DND-41 (cell line): ENCODE measurements around the gene ITGA2.
A peak's percentile ranks its signal among the peaks of the same experiment; 100 is the strongest.

Source experiments
- ATAC-seq: fragments of 200-7000 bp; cut with Tn5 transposase; 3 replicates; pipeline ENCODE4 v1.9.1; 2021; ENCODE audit warnings: low read depth; ENCODE audit not compliant: insufficient read depth
- DNase-seq: peaks from one replicate; pipeline ENCODE4 v3.0.0-alpha.2; 2020
- H2AFZ ChIP-seq: 2 replicates; pipeline ENCODE4 v1.6.0; 2012; ENCODE audit warnings: low read depth, low read length
- H3K27ac ChIP-seq: 2 replicates; pipeline ENCODE4 v1.5.1; 2012; ENCODE audit warnings: low read length, inconsistent platforms
- H3K27me3 ChIP-seq: fragments of 200-600 bp; sonication (generic); 2 replicates; pipeline ENCODE4 v1.6.0; 2012; ENCODE audit warnings: low read length, mild to moderate bottlenecking, inconsistent platforms; ENCODE audit not compliant: insufficient read depth, poor library complexity
- H3K36me3 ChIP-seq: 2 replicates; pipeline ENCODE4 v1.5.1; 2012; ENCODE audit warnings: low read length, inconsistent platforms; ENCODE audit not compliant: insufficient read depth
- H3K4me1 ChIP-seq: 2 replicates; pipeline ENCODE4 v1.5.1; 2012; ENCODE audit warnings: mild to moderate bottlenecking, low read length; ENCODE audit not compliant: insufficient read depth
- H3K4me2 ChIP-seq: 2 replicates; pipeline ENCODE4 v1.6.0; 2012; ENCODE audit warnings: mild to moderate bottlenecking, moderate library complexity, low read length, inconsistent platforms; ENCODE audit not compliant: insufficient read depth
- H3K4me3 ChIP-seq, 2 experiments: fragments of 200-600 bp in 1 of 2; shearing (Covaris generic) in 1 of 2; 2 replicates each; pipeline ENCODE4 v1.5.1; 2012 to 2016; ENCODE audit warnings: inconsistent platforms in 2 of 2, low read length in 2 of 2, mild to moderate bottlenecking in 2 of 2, low read depth in 1 of 2, moderate library complexity in 1 of 2
- H3K79me2 ChIP-seq: 2 replicates; pipeline ENCODE4 v1.6.0; 2012; ENCODE audit warnings: low read length, inconsistent platforms; ENCODE audit not compliant: insufficient read depth
- H3K9ac ChIP-seq: 2 replicates; pipeline ENCODE4 v1.6.0; 2012; ENCODE audit warnings: low read depth, mild to moderate bottlenecking, inconsistent platforms, low read length, moderate library complexity
- H3K9me3 ChIP-seq: 2 replicates; pipeline ENCODE4 v1.5.1; 2012; ENCODE audit warnings: low read length, moderate library complexity, mild to moderate bottlenecking, inconsistent platforms; ENCODE audit not compliant: insufficient read depth, severe bottlenecking
- H4K20me1 ChIP-seq: 2 replicates; pipeline ENCODE4 v1.6.0; 2012; ENCODE audit warnings: low read length; ENCODE audit not compliant: insufficient read depth
- EZH2 ChIP-seq: IDR thresholded peaks from 3 replicates; pipeline ENCODE4 v1.6.1; 2012; ENCODE audit warnings: borderline replicate concordance, low read depth, mild to moderate bottlenecking, moderate library complexity, low read length, inconsistent platforms; ENCODE audit not compliant: severe bottlenecking
- TF ChIP-seq, protein P1 (sequence below): IDR thresholded peaks from 2 replicates; pipeline ENCODE4 v1.5.1; 2012; ENCODE audit warnings: borderline replicate concordance, low read length, moderate library complexity, mild to moderate bottlenecking; ENCODE audit not compliant: poor library complexity, severe bottlenecking; ENCODE audit errors: extremely low read depth

ITGA2 gene

DNA sequence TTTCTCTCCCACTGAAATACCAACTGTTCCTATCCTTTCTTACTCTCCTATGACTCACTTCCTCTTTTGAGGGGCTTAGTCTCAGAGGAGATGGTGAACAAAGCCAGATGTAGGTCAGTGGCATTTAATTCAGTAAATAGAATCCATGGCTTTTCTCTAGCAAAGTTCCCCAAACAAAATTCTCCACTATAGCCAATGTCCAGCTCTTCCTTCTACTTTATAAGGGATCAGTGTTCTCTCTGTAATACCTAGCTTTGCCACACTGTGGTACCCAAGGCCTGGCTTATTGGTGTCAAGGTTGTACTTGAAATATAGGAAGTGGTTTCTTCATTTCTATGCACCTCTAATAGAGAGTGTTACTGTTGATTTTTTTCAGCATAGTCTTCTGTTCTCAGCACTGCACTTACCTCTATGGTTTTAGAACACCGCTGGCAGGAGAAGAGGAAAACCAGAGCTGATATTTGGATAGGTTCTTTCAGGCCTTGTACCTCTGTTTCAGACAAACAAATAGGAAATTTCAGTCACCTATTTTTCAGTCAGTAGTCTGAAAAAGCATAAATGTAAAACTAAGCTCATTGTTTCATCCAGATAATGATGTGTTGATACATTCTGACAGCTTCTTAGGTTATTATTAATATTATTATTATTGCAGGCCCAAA, 40.6 kb upstream of the ITGA2 start:
- Histone ChIP-seq H3K27me3 (no peaks in the 10 kb centered on the region), H2AFZ (peak overlapping the region; percentile 64), H3K36me3 (peaks cover 18% of the 10 kb centered on the region), H3K9ac (peak overlapping the region; percentile 13; the same call in 1 of the 2 replicates), H3K4me2 (peak overlapping the region; percentile 4; the same call in 1 of the 2 replicates), H3K4me1 (peaks cover 27% of the 10 kb centered on the region), H3K9me3 (no peaks in the 10 kb centered on the region), H4K20me1 (no peaks in the 10 kb centered on the region), H3K4me3 (no peak overlapping the region), H3K79me2 (no peaks in the 10 kb centered on the region), H3K27ac (peak overlapping the region; percentile 70)
- peak; percentile 98 for ATAC-seq
- TF ChIP-seq, protein P1, sequence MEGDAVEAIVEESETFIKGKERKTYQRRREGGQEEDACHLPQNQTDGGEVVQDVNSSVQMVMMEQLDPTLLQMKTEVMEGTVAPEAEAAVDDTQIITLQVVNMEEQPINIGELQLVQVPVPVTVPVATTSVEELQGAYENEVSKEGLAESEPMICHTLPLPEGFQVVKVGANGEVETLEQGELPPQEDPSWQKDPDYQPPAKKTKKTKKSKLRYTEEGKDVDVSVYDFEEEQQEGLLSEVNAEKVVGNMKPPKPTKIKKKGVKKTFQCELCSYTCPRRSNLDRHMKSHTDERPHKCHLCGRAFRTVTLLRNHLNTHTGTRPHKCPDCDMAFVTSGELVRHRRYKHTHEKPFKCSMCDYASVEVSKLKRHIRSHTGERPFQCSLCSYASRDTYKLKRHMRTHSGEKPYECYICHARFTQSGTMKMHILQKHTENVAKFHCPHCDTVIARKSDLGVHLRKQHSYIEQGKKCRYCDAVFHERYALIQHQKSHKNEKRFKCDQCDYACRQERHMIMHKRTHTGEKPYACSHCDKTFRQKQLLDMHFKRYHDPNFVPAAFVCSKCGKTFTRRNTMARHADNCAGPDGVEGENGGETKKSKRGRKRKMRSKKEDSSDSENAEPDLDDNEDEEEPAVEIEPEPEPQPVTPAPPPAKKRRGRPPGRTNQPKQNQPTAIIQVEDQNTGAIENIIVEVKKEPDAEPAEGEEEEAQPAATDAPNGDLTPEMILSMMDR, result peak; percentile 94
- no peak for TF ChIP-seq EZH2
- DNase-seq, result peak; percentile 78

DNA sequence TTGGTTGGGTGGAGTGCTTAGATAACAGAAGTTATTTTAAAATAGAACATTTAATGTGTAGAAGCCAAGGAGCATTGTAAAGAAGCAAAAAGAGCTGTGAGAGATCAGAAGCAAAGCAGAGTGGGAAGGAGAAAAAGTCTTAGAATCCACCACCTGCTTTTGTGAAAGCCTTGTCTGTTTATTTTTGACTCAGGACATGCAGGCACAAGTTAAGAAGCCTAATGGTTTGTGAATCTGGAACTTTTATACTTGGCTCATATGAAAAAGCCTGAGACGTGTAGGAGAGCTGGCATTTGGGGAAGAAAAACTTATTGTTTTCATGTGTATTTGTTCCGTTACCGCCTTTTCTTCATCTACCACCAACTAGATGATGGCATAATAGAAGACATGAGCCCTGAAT, 38.5 kb upstream of the ITGA2 start:
- H3K9me3 ChIP-seq, result no peaks in the 10 kb centered on the region
- no peak overlapping the region for H3K4me3 ChIP-seq
- no peak overlapping the region for H3K4me2 ChIP-seq
- no peak for ATAC-seq
- TF ChIP-seq EZH2, result no peak
- TF ChIP-seq, protein P1, result no peak
- H3K27ac ChIP-seq, result no peak overlapping the region
- peaks cover 18% of the 10 kb centered on the region for H3K4me1 ChIP-seq
- no peak overlapping the region for H2AFZ ChIP-seq
- no peaks in the 10 kb centered on the region for H3K79me2 ChIP-seq
- no peaks in the 10 kb centered on the region for H4K20me1 ChIP-seq
- DNase-seq, result no peak
- no peaks in the 10 kb centered on the region for H3K27me3 ChIP-seq
- no peak overlapping the region for H3K9ac ChIP-seq
- H3K36me3 ChIP-seq, result peaks cover 14% of the 10 kb centered on the region

DNA sequence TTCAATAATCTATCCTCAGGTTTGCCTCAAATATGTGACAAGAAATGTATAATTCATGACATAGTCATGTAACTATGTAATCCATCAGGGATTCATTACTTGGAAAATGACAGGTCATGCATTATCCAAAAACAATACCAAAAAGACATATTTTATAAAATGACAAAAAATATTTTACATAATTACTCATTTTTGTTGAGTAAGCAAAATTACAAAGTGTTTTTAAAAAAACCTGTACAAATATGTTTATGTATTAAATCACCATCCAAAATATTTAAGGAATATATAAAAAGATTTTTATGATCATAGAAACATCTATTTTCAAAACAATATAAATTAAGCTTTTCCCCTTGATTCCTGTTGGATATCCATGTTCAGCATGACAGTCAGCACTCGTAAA, 36.7 kb upstream of the ITGA2 start:
- no peak for TF ChIP-seq EZH2
- TF ChIP-seq, protein P1, result no peak
- no peak overlapping the region for H3K9ac ChIP-seq
- no peak overlapping the region for H3K4me2 ChIP-seq
- H3K27me3 ChIP-seq, result no peaks in the 10 kb centered on the region
- H3K4me3 ChIP-seq, result no peak overlapping the region
- ATAC-seq (no peak), DNase-seq (no peak)
- H2AFZ ChIP-seq, result no peak overlapping the region
- peaks cover 14% of the 10 kb centered on the region for H3K36me3 ChIP-seq
- H3K4me1 ChIP-seq, result peaks cover 18% of the 10 kb centered on the region
- H4K20me1 ChIP-seq, result no peaks in the 10 kb centered on the region
- H3K79me2 ChIP-seq, result no peaks in the 10 kb centered on the region
- no peaks in the 10 kb centered on the region for H3K9me3 ChIP-seq
- no peak overlapping the region for H3K27ac ChIP-seq
